CD4-positive, alpha-beta T cell treated with Interleukin-4 for 1 hour (primary cell): Measurements from ENCODE around the gene ZNF248.
"Not testable (repeated sequence)": the region's sequence is repeated elsewhere in the genome, so short reads cannot be mapped to it uniquely, and the experiment has no call there.

ENCODE experiments used
- DNase-seq, 2 donors: peaks; one replicate each; pipeline ENCODE4 v3.0.0-alpha.2; 2020 to 2022

ZNF248 gene

DNA sequence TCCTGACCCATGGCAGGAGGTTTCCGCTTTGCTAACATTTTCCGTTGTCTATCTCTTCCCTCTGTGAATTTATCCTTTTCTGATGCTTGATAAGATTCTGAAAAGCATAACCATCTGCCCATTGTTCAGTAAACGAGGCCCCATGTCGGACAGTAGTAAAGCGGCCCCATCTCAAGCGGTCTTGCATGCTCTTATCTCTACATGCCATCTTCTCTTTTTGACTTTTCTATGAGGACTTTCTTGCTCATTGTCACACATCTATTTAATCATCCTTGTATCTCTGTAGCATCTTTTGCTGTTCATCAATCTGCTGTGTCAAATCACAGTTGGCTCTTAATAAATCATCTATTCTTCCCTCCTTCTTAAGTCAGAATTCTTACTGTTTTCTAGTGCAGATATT, 37.6 kb downstream of the ZNF248 start:
- no peak for DNase-seq

DNA sequence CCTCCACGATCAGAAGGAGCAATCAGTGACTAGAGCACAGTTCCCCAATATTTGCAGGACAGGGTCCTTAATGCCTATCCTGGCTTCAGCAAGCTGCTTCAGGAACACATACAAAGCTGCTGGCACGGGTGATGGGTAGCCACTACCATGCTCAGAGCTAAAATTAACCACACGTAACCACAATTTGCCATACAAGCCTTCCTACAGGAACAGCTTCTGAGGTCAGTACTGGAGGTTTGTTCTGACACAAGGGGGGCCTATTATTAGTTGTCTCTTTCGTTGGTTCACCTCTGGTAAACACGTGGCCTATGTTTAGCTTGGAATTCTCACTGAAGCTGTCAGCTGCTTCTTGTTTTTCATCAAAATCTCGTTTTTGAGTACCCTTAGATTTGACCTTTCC, 41.1 kb downstream of the ZNF248 start:
- no peak for DNase-seq

DNA sequence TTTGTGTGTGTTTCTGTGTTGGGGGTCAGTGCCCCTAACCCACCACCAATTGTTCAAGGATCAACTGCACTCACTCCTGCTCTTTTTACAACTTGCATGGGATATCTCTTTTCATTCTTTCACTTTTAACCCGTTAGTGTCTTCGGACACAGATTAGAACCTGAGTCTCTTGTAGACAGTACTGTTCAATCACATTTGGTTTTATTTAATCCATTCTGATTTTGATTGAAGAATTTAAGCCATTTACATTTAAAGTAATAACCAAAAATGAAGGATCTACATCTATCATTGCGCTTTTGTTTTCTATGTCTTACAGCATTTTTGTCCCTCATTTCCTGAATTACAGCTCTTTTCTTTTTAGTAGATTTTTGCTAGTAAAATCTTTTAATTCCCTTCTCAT, 43.6 kb downstream of the ZNF248 start:
- no peak for DNase-seq

DNA sequence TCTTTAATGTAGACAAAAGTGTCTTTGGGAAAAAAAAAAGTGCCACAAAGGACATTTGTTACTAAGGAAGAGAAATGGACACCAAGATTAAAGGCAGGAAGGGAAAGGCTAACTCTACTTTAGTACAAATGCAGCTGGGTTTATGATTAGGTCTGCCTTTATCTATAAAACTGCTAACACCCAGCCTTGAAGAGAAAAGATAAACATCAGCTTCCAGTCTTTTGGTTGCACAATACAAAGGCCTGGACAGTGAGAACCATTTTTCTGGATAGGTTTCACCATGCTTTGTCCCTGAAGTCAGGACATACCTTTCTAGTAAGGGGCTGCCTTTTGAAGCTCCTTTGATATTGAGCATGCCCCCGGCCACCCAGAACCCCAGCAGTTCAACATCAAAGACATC, 45.1 kb downstream of the ZNF248 start:
- DNase-seq: no peak

DNA sequence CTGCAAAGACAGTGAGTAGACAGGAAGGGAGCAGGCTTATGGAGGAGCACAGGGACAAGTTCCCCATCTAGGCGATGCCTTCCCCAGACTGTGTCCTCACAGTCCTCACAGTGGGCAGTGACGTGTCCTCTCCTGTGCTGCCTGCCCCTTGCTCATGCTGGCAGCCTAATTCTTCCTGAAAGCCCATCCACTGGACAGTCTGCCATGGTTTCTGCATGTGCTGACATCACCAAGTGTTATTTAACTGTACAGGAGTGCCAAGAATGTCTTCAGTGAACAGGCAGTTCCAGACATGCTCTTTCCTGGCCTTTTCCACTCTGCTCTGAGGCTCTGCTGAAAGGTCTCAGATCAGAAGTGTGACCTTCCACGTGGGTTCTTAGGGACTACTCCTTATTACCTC, 54.1 kb downstream of the ZNF248 start:
- DNase-seq: no peak

DNA sequence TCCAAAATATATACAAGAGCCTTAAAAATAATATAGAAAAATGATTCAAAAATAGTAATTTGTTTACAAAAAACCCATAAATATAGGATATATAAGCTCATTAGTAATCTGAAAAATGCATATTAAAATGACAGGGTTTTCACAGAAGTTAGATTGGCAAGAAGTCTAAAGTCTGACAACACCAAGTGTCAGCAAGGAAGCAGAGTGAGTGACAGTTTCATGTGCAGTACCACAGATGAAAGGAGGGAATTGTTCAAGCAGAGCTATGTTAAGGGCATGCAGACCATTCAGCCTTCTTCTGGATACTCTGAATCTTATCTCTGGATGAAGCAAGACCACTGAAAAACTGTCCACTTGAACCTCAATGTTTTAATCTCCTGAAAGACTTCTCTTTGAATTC, 55.9 kb downstream of the ZNF248 start:
- DNase-seq: no peak

DNA sequence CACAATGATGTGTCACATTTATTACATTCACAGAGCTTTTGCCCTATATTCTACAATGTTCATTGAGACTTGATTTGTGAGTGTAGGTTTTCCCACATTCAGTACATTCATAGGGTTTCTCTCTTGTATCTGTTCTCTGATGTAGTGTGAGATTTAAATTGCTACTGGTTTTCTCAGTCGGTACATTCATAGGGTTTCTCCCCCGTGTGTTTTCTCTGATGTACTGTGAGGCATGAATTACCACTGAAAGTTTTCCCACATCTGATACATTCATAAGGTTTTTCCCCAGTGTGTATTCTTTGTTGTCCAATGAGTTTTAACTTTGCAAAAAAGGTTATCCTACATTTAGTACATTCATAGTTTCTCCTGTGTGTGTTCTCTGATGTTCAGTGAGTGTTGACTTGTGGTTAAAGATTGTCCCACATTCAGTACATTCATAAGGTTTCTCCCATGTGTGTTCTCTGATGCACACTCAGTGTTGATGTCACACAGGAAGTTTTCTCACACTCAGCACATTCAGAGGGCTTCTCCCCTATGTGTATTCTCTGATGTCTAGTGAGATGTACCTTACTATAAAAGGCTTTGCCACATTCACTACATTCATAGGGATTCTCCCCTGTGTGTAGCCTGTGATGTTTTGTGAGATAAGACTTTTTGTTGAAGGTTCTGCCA, 63.0 kb downstream of the ZNF248 start:
- no peak for DNase-seq

DNA sequence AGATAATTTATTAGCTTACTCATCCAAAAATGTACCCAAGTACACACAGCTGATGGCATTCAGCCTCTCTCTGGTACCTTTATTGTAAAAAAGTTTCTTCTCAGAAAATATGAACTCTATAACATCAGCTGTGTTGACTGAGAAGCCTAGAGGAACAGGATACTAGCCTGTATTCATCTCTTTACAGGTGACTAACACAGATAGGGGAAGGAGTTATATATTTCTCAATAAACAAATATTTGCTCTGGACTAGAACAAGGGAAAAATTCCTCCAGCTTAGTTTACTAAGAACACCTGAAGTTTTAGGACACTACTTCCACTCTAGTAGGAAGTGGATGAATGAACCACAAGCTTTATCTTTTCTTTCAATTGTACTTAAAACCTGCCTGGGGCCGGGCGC, 67.8 kb downstream of the ZNF248 start:
- no peak for DNase-seq

DNA sequence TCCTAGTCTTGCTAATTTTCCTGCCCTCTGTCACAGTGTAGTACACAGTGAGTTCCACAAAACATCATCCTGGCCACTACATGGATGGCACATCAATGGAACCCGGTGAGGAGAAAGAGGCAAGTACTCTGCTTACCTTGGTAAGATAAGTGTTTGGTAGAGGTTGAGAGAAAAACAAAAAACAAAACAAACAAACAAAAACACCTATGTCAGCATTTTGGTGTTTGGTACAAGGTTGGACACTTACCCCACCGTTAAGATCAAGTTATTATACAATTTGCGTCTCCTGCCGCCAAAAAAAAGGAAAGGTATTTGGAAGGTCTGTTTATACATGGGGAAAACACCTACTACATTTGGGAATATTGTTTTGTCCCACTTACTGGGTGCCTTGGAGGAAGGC, 72.7 kb downstream of the ZNF248 start:
- no peak for DNase-seq

DNA sequence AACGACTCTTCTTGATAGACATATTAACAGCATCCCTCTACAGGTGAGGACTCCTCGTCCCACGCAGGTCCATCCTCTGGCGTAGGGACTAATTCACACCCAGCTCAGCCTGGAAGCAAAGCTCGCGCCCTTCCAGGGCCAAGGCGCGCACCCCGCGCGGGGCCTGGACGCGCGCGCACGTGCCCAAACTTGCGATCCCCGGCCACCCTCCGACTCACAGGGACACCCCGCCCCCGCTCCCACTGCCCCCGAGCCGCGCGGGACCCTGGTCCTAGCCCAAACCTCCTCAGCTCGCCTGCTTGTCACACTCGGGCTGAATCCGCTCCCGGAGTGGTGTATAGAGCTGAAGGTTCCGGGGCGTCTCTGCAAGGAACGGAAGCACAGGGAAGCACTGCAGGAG, 76.9 kb downstream of the ZNF248 start:
- DNase-seq: no peak

DNA sequence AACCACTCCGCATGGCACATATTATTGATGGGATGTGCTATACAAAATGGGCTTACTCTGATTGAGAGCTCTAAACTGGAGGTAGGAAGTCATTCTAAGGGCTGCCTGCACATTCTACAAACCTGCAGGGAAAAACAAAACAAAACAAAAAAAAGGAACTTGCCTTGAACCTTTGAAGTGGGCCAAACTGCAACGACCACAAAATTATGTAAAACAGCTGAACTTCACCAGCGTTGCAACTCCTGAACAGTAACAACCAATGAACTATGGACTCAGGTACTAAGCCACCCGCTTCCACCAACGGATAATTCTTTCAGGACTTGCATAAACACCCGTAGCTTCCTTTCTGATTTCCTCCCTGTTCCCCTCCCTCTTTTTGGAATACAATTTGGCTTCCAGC, 80.4 kb downstream of the ZNF248 start:
- no peak for DNase-seq

DNA sequence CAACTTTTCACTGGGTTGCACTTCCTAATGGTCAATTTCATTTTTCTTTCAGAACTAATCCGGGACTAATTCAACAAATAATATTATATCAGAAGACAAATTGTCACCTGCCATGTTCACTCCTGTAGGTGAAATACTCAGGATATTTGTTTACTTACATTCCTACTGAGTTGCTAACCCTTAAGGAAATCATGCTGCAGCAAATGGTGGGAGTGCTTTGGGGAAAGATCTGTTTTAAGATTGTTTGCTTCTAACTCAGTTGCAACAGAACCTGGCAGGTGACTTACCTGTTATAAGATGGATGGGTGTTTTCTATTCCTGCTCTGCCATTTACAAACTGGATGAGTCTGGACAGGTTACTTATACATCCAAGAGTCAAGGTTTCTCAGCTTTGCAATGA, 81.8 kb downstream of the ZNF248 start:
- no peak for DNase-seq

DNA sequence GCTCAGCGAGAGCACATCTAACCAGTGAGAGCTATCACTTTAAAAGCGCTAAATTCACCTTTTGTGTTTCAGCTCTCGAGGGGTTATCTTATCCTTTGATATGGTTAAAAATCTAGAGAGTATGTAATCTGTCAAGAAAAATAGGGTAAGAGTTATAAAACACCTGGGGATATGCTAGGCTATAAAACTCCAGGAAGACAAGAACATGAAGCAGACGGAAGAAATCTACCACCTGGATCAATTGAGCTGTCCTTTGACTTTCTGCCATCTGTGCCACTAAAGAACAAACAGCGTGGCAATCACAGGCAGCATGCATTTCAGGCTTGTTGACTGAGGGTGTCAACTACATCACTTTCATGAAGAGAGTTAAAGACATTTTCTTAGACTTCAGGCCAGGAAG, 83.1 kb downstream of the ZNF248 start:
- DNase-seq: no peak

DNA sequence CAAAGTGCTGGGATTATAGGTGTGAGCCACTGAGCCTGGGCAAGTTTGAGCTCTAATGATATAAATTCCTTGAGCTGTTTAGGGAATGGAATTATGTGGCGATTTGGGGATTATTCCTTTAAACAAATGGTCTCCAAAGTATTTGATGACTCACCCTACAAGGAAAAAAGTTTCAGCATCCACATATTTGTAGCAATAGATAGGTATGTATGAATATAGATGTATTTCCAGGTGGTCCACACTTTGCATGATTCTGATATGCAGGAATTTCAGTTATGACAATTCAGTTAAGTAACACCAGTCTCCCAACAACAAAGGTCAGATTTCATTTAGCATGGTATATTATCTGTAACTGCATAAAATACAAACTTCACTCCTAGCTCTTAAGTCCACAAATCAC, 92.2 kb downstream of the ZNF248 start:
- DNase-seq: no peak

DNA sequence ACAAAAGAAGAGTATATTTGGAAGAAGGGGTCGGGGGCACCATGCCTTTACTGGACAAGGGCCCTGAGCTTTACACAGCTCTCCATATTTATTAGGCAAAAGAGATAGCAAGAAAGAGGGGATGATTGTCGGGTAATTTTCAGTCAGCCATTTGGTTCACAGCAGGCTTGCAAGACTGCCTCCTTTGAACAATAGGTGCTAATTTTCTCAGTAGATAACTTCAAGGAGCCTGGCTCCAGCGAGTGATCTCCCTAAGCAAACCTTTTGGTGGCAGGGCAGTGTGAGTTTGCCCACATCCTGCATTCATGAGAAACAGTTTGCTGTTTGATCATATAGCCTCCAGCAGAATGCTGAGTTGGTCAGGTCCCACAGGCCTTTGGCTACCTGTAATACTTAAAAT, 94.3 kb downstream of the ZNF248 start:
- no peak for DNase-seq

DNA sequence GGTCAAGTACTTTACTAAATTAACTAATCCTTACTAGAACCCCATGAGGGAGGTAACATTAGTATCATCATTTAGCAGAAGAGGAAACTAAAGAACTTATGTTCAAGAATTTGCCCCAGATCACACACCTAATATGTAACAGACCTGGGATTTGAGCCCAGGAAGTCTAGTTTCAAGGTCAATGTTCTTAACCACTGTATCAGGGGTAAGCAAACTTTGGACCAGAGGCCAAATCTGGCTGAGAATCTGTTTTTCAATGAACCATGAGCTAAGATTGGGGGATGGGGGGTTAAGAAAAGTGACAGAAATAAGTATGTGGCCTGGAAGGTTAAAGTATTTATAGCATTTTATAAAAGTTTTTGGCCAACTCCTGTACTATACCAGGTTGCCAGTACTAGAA, 95.1 kb downstream of the ZNF248 start:
- DNase-seq: no peak

DNA sequence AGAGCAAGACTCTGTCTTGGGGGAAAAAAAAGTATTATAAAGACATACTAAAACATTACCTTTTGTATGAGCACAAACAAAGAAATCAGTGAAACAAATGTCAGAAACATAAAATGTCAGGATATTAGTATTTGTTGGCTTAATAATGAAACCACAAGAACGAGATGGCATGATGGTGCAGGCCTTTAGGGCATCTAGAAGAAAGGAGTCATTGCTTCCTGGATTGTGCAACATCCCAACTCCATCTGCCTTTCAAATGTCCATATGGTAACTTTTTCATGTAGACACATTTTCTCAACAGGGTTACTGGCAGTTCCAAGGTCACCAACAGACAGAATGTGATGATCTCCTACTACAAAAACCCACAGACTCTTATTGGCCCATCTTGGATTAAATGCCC, 96.6 kb downstream of the ZNF248 start:
- no peak for DNase-seq

DNA sequence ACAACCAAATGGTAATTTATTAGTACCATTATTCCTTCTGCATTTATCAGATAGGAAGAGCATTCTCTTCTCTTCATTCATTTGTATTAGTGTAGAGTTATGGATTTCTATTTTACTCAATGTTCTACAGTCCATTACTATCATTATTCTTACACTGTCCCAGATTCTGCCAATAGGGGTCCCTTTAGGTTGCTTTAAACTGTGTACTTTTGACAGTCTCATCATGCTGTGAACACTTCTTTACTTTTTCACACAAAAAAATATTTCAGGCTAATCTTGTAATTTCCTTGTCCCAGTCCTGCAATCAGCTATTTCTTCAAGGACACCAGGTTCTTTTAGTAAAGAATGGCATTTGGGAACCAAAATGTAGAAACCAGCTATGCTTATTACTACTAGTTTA, 99.3 kb downstream of the ZNF248 start:
- DNase-seq: no peak

DNA sequence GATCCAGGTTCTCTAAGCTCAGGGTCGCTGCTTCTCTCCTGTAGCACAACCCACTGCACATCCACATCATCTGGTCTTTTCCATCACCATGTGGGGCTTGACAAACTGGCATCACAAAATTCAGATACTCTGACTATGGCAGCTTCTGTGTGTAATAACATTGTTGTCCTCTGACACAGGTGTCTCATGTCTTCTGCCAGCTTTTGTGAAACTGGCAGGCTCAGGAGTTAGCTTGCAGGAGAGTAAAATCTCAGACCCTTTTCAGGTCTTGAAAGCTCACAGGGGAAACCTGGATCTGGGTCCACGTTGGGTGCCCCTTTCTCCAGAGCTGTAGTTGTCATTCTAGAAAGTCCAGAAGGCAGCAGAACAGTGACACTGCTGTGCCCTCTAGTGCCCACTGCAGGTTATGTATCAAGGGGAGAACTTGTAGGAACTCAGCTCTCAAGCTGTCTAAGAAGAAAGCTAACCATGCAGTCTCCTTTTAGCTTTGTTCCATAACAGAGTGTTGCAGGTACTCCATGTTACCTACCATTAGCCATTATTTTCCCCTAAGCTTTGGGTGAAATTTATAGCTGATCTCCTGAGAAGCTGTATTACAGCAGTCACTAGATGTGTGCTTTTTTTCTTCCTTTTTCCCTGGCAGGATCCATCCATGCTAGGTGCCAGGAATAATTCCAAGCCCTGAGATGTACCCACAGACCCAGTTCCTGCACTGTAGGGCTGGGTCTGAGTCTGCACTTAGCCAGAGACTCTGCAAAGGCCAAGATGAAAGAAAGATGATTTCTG, 102.7 kb downstream of the ZNF248 start:
- no peak for DNase-seq

DNA sequence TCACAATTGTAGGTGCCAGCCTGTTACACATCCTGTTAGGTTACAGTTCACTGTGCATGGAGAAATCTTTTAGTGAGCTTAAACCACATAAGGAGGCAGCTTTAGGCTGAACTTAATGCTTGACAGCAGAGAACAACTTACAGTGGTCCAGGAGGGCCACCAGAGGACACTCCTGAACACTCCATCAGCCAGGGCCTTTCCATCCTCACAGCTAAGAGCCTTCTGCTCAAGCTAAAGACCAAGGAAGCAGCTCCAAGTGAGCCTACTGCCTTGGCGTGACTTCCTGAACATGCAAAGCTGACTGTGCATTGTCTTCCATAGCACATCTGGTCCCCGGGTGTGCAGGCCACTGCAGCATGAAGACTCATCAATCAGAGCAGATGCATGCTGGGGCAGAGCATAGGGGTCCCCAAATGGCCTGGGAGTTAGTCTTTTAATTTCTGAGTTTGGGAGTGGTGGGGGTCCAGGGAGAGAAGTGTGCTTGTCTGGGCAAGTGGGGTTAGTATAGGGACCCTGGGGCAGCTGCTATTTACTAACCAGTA, 105.0 kb downstream of the ZNF248 start:
- no peak for DNase-seq

DNA sequence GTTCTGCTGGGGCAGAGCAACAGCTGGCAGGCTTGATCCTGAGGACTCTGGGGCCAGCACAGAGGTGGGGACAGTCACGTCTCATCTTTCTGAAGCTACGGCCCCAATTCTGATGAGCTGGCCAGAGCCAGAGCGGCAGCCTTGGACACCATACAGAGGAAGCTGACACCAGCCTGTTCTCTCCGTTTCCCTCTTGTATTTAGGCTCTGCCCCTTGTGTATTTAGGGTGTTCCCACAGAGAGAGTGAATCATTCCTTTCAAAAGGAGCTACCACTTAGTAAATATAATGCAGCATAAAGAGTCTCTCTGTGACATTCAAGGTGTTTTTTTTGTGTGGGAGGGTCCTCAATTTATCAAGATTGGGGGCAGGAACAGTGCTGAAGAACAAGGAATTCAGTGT, 109.2 kb downstream of the ZNF248 start:
- no peak for DNase-seq

DNA sequence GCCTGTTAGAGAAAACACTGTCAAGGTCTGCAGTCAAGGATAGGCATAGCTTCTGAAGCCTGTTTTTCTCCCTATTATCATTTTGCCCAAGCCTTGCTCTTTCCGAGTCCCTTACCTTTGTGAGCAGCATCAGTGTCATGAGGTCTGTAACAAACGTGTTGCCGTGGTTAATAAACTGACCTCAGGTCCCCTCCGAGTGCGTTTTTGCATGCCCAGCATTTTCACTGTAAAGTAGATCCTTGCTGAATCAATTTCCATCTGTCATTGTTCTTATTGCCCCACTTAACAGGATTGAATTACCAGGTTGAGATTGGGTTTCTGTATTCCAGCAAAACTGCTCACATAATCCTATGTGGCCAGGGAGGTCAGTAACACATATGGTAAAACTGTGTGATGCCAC, 110.3 kb downstream of the ZNF248 start:
- DNase-seq: no peak

DNA sequence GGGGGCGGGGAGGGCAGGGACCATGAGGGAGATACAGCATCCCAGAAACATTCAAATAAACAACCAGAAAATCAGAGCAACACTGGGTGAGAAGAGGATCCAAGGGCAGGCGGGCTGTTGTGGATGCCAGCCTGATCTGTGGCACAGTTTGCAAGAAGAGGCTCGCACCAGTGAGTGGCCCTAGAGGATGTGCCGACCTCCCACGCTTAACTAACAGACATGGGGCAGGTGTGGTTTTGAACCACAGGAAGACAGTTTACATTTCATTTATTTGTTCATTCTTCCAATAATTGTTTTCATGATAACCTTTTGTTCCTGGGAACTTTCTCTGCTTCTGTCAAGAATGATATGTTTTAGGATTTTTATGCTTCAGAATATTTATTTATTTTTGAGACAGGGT, 115.6 kb downstream of the ZNF248 start:
- DNase-seq: no peak

DNA sequence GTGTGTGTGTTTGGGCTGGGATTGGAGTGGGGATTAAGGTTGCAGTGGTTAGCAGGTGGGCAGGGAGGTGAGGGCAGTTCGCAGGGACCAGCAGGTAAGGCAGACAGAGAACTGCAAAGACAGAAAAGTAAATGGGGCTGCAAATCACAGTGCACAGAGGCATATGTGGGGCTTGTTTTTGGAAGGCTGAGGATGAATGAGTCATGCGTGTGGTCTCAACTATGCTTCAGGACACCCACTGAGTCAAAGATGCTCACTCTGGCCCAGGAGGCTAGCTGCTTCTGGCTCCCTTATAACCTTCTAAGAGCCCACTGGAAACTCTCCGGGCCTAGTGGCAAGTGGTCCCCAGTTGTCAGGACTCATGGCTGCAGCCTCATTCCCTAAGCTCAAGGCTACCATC, 118.2 kb downstream of the ZNF248 start:
- DNase-seq: no peak

DNA sequence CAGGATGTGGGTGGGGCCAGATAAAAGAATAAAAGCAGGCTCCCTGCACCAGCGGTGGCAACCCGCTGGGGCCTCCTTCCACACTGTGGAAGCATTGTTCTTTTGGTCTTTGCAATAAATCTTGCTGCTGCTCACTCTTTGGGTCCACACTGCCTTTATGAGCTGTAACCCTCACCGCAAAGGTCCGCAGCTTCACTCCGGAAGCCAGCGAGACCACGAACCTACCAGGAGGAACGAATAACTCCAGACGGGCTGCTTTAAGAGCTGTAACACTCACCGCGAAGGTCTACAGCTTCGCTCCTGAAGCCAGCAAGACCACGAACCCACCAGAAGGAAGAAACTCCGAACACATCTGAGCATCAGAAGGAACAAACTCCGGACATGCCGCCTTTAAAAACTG, 119.2 kb downstream of the ZNF248 start:
- not testable (repeated sequence) for DNase-seq
